CD14-positive monocyte (primary cell): ENCODE results near the gene ACP5. TPM values are rescaled to one million over a fixed set of nuclear protein-coding genes. Genes with fewer than 3 reads are reported as not detected.

Experiments
- DNase-seq, 3 donors: peaks; one replicate each; pipeline ENCODE4 v3.0.0-alpha.2; 2011 to 2022
- H2AFZ ChIP-seq: 2 replicates; pipeline ENCODE4 v1.6.0; 2012; ENCODE audit warnings: mild to moderate bottlenecking, low read depth, low read length, inconsistent platforms; ENCODE audit not compliant: insufficient read depth, poor library complexity, severe bottlenecking
- H3K27ac ChIP-seq, 2 donors: 1 replicate in 1 of 2; 2 replicates in 1 of 2; pipeline ENCODE4 v1.5.1; 2012 to 2013; ENCODE audit warnings: low read length in 2 of 2, control low read depth in 1 of 2, inconsistent platforms in 1 of 2, low read depth in 1 of 2, mild to moderate bottlenecking in 1 of 2
- H3K27me3 ChIP-seq, 2 donors: one replicate each; pipeline versions ENCODE4 v1.6.0 to v1.6.1; 2011 to 2013; ENCODE audit warnings: low read length in 2 of 2; ENCODE audit not compliant: control insufficient read depth in 2 of 2, insufficient read depth in 2 of 2
- H3K36me3 ChIP-seq, 2 donors: replicated peaks in 1 of 2; 1 replicate in 1 of 2; 2 replicates in 1 of 2; pipeline versions ENCODE4 v1.5.1 to v1.6.1; 2012 to 2013; ENCODE audit warnings: low read length in 2 of 2, control low read depth in 1 of 2, inconsistent platforms in 1 of 2, mild to moderate bottlenecking in 1 of 2; ENCODE audit not compliant: insufficient read depth in 2 of 2, control insufficient read depth in 1 of 2
- H3K4me1 ChIP-seq, 2 donors: 1 replicate in 1 of 2; 2 replicates in 1 of 2; pipeline versions ENCODE4 v1.5.1 to v1.6.1; 2012 to 2013; ENCODE audit warnings: low read length in 2 of 2, control low read depth in 1 of 2, inconsistent platforms in 1 of 2, mild to moderate bottlenecking in 1 of 2, moderate library complexity in 1 of 2; ENCODE audit not compliant: insufficient read depth in 2 of 2, control insufficient read depth in 1 of 2
- H3K4me2 ChIP-seq: replicated peaks from 2 replicates; pipeline ENCODE3; 2012; ENCODE audit warnings: low read length, moderate library complexity, mild to moderate bottlenecking; ENCODE audit not compliant: poor library complexity, severe bottlenecking; ENCODE audit errors: extremely low read depth
- H3K4me3 ChIP-seq, 3 experiments: fragments of 200-600 bp in 1 of 3; sonication (generic) in 1 of 3; replicated peaks in 1 of 3; 1 replicate in 2 of 3; 2 replicates in 1 of 3; pipeline ENCODE4 v1.5.1; 2011 to 2013; ENCODE audit warnings: low read length in 3 of 3, mild to moderate bottlenecking in 3 of 3, control low read depth in 2 of 3, low read depth in 2 of 3, inconsistent platforms in 1 of 3, moderate library complexity in 1 of 3
- H3K79me2 ChIP-seq: 2 replicates; pipeline ENCODE4 v1.6.0; 2012; ENCODE audit warnings: mild to moderate bottlenecking, control low read depth, inconsistent platforms, low read length, moderate library complexity; ENCODE audit not compliant: insufficient read depth
- H3K9ac ChIP-seq: 2 replicates; pipeline ENCODE4 v1.6.0; 2017; ENCODE audit warnings: low read length, mild to moderate bottlenecking; ENCODE audit not compliant: insufficient read depth, poor library complexity, severe bottlenecking
- H3K9me3 ChIP-seq, 2 donors: replicated peaks in 1 of 2; 1 replicate in 1 of 2; 2 replicates in 1 of 2; pipeline versions ENCODE4 v1.5.1 to v1.6.1; 2012 to 2013; ENCODE audit warnings: low read length in 2 of 2, control low read depth in 1 of 2; ENCODE audit not compliant: control insufficient read depth in 1 of 2, insufficient read depth in 1 of 2
- H4K20me1 ChIP-seq: 2 replicates; pipeline ENCODE4 v1.6.0; 2012; ENCODE audit warnings: mild to moderate bottlenecking, low read length, control low read depth, moderate library complexity; ENCODE audit not compliant: insufficient read depth
- H3K27ac Mint-ChIP-seq, 7 donors: one replicate each; pipeline ENCODE4 v1.8.0; 2020; ENCODE audit warnings: mild to moderate bottlenecking in 7 of 7, mixed read lengths in 7 of 7, moderate library complexity in 6 of 7, inconsistent platforms in 2 of 7
- H3K27me3 Mint-ChIP-seq, 3 donors: one replicate each; pipeline ENCODE4 v1.8.0; 2021 to 2022; ENCODE audit warnings: low read depth in 3 of 3, mild to moderate bottlenecking in 3 of 3, mixed read lengths in 3 of 3, moderate library complexity in 3 of 3, inconsistent platforms in 1 of 3
- H3K36me3 Mint-ChIP-seq, 2 donors: one replicate each; pipeline ENCODE4 v1.8.0; 2020; ENCODE audit warnings: mixed read lengths in 2 of 2, inconsistent platforms in 1 of 2, mild to moderate bottlenecking in 1 of 2
- H3K4me1 Mint-ChIP-seq: one replicate; pipeline ENCODE4 v1.8.0; 2020; ENCODE audit warnings: mild to moderate bottlenecking, mixed read lengths
- H3K4me3 Mint-ChIP-seq, 2 donors: one replicate each; pipeline ENCODE4 v1.8.0; 2020; ENCODE audit warnings: mild to moderate bottlenecking in 2 of 2, mixed read lengths in 2 of 2, moderate library complexity in 1 of 2
- H3K9me3 Mint-ChIP-seq, 7 donors: one replicate each; pipeline ENCODE4 v1.8.0; 2020 to 2022; ENCODE audit warnings: mixed read lengths in 7 of 7, mild to moderate bottlenecking in 6 of 7, moderate library complexity in 6 of 7, inconsistent platforms in 2 of 7
- WGBS: methylation state at CpG from one replicate; pipeline ENCODE4 v1.1.5; 2013; ENCODE audit warnings: missing lambda C conversion rate; ENCODE audit not compliant: insufficient coverage; 5-methylcytosine and 5-hydroxymethylcytosine counted together
- intact Hi-C, 2 donors: fragments of 100-400 bp; cut with micrococcal nuclease; formaldehyde crosslinking; loops; one replicate each; pipeline versions ENCODE4 v1.15.0 to v1.15.1; 2023
- polyA plus RNA-seq, 3 donors: library from polyadenylated mRNA; depleted of rRNA in 1 of 3; unstranded in 2 of 3; stranded (reverse) in 1 of 3; fragments of 300-500 nt in 2 of 3; fragments of >200 nt in 1 of 3; fragmentation: Illumina TruSeq in 2 of 3; gene quantifications; 1 replicate in 2 of 3; 2 replicates in 1 of 3; pipeline ENCODE4 v1.2.3, GENCODE V29; 2012 to 2021
- TF ChIP-seq, protein P1 (sequence below): fragments of 200-600 bp; IDR thresholded peaks from one replicate; pipeline ENCODE4 v1.8.0; 2022; ENCODE audit warnings: antibody characterized with exemption, mild to moderate bottlenecking

The ACP5 gene
- polyA plus RNA-seq, 3 donors, result 20.1 to 58.2 (median 31.2) TPM

DNA sequence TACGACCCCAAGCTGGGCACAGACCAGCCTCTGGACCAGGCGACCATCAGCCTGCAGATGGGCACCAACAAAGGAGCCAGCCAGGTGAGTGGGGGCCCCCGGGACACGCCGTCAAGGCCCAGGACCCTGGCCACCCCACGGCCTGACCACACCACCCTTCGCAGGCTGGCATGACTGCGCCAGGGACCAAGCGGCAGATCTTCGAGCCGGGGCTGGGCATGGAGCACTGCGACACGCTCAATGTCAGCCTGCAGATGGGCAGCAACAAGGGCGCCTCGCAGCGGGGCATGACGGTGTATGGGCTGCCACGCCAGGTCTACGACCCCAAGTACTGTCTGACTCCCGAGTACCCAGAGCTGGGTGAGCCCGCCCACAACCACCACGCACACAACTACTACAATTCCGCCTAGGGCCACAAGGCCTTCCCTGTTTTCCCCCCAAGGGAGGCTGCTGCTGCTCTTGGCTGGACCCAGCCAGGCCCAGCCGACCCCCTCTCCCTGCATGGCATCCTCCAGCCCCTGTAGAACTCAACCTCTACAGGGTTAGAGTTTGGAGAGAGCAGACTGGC, 28.0 kb downstream of the ACP5 start:
- Mint-ChIP-seq H3K27ac (no peak overlapping the region), H3K4me1 (no peaks in the 10 kb centered on the region), H3K9me3 (peaks cover 0 to 3% (median 0%) of the 10 kb centered on the region in 7 donors), H3K36me3 (peaks cover 21 to 31% of the 10 kb centered on the region in 2 donors), H3K27me3 (peaks cover 2 to 12% (median 5%) of the 10 kb centered on the region in 3 donors), H3K4me3 (no peak overlapping the region)
- TF ChIP-seq, protein P1, sequence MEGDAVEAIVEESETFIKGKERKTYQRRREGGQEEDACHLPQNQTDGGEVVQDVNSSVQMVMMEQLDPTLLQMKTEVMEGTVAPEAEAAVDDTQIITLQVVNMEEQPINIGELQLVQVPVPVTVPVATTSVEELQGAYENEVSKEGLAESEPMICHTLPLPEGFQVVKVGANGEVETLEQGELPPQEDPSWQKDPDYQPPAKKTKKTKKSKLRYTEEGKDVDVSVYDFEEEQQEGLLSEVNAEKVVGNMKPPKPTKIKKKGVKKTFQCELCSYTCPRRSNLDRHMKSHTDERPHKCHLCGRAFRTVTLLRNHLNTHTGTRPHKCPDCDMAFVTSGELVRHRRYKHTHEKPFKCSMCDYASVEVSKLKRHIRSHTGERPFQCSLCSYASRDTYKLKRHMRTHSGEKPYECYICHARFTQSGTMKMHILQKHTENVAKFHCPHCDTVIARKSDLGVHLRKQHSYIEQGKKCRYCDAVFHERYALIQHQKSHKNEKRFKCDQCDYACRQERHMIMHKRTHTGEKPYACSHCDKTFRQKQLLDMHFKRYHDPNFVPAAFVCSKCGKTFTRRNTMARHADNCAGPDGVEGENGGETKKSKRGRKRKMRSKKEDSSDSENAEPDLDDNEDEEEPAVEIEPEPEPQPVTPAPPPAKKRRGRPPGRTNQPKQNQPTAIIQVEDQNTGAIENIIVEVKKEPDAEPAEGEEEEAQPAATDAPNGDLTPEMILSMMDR, result no peak
- H3K79me2 ChIP-seq, result no peaks in the 10 kb centered on the region
- no peaks in the 10 kb centered on the region for H3K9me3 ChIP-seq
- no peak overlapping the region for H3K4me2 ChIP-seq
- no peak overlapping the region for H3K4me3 ChIP-seq
- 94% methylated on average over 21 of the region's 24 CpGs for WGBS
- H3K27me3 ChIP-seq, result no peaks in the 10 kb centered on the region
- H3K36me3 ChIP-seq, result peaks cover 20 to 28% of the 10 kb centered on the region in 2 donors
- peaks cover 7% of the 10 kb centered on the region for H4K20me1 ChIP-seq
- H3K9ac ChIP-seq, result no peak overlapping the region
- DNase-seq, result no peak
- H2AFZ ChIP-seq, result no peak overlapping the region
- intact Hi-C loops, result no loop called here
- no peaks in the 10 kb centered on the region for H3K4me1 ChIP-seq
- H3K27ac ChIP-seq, result no peak overlapping the region

DNA sequence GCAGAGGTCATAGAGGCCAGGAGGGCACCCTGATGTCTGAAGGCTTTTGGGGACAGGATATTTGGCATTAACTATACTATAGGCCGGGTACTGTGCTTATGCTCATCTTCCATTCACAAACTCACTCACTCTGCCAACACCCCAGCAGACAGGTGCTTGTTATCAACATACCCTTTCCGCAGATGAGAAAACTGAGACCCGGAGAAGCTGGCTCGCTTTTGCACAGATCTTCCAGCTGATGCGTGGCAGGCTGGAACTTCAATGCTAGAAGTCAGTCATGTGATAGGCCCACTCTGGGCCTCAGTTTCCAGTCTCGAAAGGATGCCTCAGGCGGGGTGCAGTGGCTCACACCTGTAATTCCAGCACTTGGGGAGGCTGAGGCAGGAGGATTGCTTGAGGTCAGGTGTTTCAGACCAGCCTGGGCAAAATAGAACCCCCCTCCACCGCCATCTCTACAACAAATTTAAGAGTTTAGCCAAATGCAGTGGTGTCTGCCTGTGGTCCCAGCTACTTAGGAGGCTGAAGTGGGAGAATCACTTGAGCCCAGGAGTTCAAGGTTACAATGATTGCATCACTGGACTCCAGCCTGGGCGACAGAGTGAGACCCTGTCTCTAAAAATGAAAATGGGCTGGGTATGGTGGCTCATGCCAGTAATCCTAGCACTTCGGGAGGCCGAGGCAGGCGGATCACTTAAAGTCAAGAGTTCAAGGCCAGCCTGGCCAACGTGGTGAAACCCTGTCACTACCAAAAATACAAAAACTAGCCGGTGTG, 29.3 kb downstream of the ACP5 start:
- no peak overlapping the region for H3K4me3 ChIP-seq
- Mint-ChIP-seq H3K36me3 (peaks cover 11 to 17% of the 10 kb centered on the region in 2 donors), H3K4me1 (no peaks in the 10 kb centered on the region), H3K9me3 (peaks cover 0 to 2% (median 0%) of the 10 kb centered on the region in 7 donors), H3K4me3 (no peak overlapping the region), H3K27ac (no peak overlapping the region), H3K27me3 (peaks cover 2 to 19% (median 8%) of the 10 kb centered on the region in 3 donors)
- no peak overlapping the region for H3K27ac ChIP-seq
- no peaks in the 10 kb centered on the region for H4K20me1 ChIP-seq
- H3K9me3 ChIP-seq, result no peaks in the 10 kb centered on the region
- no peaks in the 10 kb centered on the region for H3K79me2 ChIP-seq
- peaks cover 7 to 14% of the 10 kb centered on the region in 2 donors for H3K36me3 ChIP-seq
- no peak overlapping the region for H3K9ac ChIP-seq
- TF ChIP-seq, protein P1, result no peak
- DNase-seq, result no peak
- H3K4me1 ChIP-seq, result no peaks in the 10 kb centered on the region
- no peaks in the 10 kb centered on the region for H3K27me3 ChIP-seq
- no peak overlapping the region for H3K4me2 ChIP-seq
- no peak overlapping the region for H2AFZ ChIP-seq
- intact Hi-C loops, result no loop called here
- WGBS, result 91% methylated on average over 6 of the region's 14 CpGs
